Loucy (cell line): Measurements from ENCODE around the gene PEAK1.

Experiments used
- H2AFZ ChIP-seq: fragments of 200-600 bp; sonication (generic); 2 replicates; pipeline ENCODE4 v1.6.0; 2016; ENCODE audit warnings: antibody characterized with exemption, mild to moderate bottlenecking, low read length, moderate library complexity
- H3F3A ChIP-seq: fragments of 200-600 bp; 2 replicates; pipeline ENCODE4 v1.6.0; 2016; ENCODE audit warnings: antibody characterized with exemption, low read depth, mild to moderate bottlenecking
- H3K27me3 ChIP-seq: fragments of 200-600 bp; sonication (generic); 2 replicates; pipeline ENCODE4 v1.6.1; 2014; ENCODE audit warnings: low read length, mild to moderate bottlenecking; ENCODE audit not compliant: insufficient read depth, poor library complexity, severe bottlenecking
- H3K36me3 ChIP-seq: fragments of 200-600 bp; sonication (generic); 2 replicates; pipeline ENCODE4 v1.6.1; 2016; ENCODE audit warnings: low read length; ENCODE audit not compliant: insufficient read depth
- H3K4me1 ChIP-seq: fragments of 200-600 bp; sonication (generic); 2 replicates; pipeline ENCODE4 v1.5.1; 2014; ENCODE audit warnings: low read length, mild to moderate bottlenecking; ENCODE audit not compliant: insufficient read depth, poor library complexity, severe bottlenecking
- H3K4me2 ChIP-seq: fragments of 200-600 bp; sonication (generic); 2 replicates; pipeline ENCODE4 v1.6.0; 2014; ENCODE audit warnings: antibody characterized with exemption, low read length, low read depth, mild to moderate bottlenecking; ENCODE audit not compliant: poor library complexity, severe bottlenecking
- H3K4me3 ChIP-seq: fragments of 200-600 bp; sonication (generic); 2 replicates; pipeline ENCODE4 v1.5.1; 2014; ENCODE audit warnings: low read length, mild to moderate bottlenecking, mixed read lengths; ENCODE audit not compliant: poor library complexity, severe bottlenecking
- H3K79me2 ChIP-seq: fragments of 200-600 bp; sonication (generic); 2 replicates; pipeline ENCODE4 v1.6.1; 2014; ENCODE audit warnings: low read length; ENCODE audit not compliant: insufficient read depth
- H3K9ac ChIP-seq: fragments of 200-600 bp; sonication (generic); 2 replicates; pipeline ENCODE4 v1.6.0; 2014; ENCODE audit warnings: mild to moderate bottlenecking, low read depth, low read length, moderate library complexity; ENCODE audit not compliant: poor library complexity, severe bottlenecking
- H3K9me2 ChIP-seq: fragments of 200-600 bp; sonication (generic); replicated peaks from 2 replicates; pipeline ENCODE4 v1.6.1; 2016; ENCODE audit warnings: low read depth, low read length, mixed read lengths
- H3K9me3 ChIP-seq: fragments of 200-600 bp; sonication (generic); 2 replicates; pipeline ENCODE4 v1.6.1; 2014; ENCODE audit warnings: mild to moderate bottlenecking, antibody characterized with exemption, low read length, low read depth; ENCODE audit not compliant: insufficient read depth
- H4K20me1 ChIP-seq: fragments of 200-600 bp; sonication (generic); 2 replicates; pipeline ENCODE4 v1.6.0; 2014; ENCODE audit warnings: antibody characterized with exemption, low read length, mild to moderate bottlenecking; ENCODE audit not compliant: insufficient read depth, poor library complexity, severe bottlenecking
- CTCF ChIP-seq: fragments of 200-600 bp; sonication (generic); conservative IDR thresholded peaks from 2 replicates; pipeline ENCODE4 v1.5.1; 2014; ENCODE audit warnings: mild to moderate bottlenecking, antibody characterized with exemption, low read length
- EZH2phosphoT487 ChIP-seq: fragments of 200-600 bp; IDR thresholded peaks from 2 replicates; pipeline ENCODE4 v1.6.1; 2018; ENCODE audit warnings: antibody characterized with exemption, mild to moderate bottlenecking, moderate library complexity, borderline replicate concordance

The PEAK1 gene

DNA sequence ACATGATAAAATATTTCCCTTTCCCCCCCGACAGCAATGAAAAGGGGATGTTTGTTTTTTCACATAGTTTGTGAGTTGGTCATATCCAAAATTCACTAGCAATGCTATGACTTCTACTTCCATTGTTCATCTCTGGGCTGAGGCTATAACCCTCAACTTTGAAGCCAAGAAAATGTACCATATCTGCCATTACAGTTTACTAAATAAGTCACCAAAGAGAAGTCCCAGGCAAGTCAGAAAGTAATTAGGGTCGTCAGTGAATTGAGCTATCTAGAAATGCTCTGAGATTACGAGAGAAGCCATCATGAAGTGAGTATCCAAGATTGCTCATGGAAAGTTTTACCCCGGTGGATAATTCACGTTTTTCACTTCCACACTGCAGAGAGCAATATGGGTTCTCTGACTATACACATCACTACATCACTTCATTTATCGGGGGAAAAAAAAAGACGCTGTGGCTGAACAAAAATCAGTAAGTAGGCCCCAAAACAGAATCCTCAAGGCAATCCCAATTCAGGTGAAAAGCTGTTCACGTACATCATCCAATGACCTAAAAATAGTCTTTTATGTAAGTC, 1.4 kb downstream of the PEAK1 start:
- Histone ChIP-seq H3K9ac (peak overlapping the region; percentile 78), H3K4me1 (peaks cover 58% of the 10 kb centered on the region), H3K9me2 (no peaks in the 10 kb centered on the region), H3K36me3 (no peaks in the 10 kb centered on the region), H2AFZ (no peak overlapping the region), H3K4me3 (peak overlapping the region; percentile 75), H3K27me3 (no peaks in the 10 kb centered on the region), H3K9me3 (no peaks in the 10 kb centered on the region), H3K4me2 (peak overlapping the region; percentile 75), H4K20me1 (peaks cover 37% of the 10 kb centered on the region), H3K79me2 (peaks cover 77% of the 10 kb centered on the region), H3F3A (no peaks in the 10 kb centered on the region)
- TF ChIP-seq EZH2phosphoT487 (no peak), CTCF (no peak)

DNA sequence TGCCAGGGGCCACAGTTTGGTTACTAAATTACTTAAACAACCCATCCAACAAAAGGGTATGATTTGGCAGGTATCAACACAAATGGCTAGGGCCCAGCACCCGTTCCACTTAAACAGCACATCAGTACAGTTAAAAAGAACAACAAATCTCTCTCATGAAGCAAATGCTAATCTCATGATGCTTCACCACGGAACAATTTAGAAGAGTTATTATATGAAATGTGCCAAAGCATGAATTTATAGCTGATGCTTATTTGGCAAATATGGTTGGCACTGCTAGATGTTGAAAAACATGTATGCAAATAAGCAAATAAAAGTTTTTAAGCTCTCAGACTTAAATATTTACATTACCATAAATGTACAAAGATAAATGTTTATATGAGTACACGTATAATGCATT, 2.3 kb downstream of the PEAK1 start:
- H4K20me1 ChIP-seq: peaks cover 30% of the 10 kb centered on the region

DNA sequence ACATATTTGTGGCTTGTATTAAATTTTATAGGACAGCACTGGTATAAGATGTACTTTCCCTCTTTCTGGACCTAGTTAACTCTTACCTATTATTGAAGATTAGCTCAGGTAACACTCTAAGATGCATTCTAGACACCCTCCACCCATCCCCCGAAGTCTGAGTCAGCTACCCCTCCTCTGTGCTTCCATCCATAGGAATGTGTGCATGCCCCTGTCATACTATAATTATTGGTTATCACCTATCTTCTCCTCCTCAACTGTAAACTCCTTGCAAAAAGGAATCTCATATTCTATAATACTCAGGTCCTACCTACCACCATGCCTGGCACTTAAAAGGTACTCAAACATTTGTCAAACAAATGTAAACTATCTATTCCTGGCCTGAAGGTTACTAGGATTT, 3.0 kb downstream of the PEAK1 start:
- peaks cover 71% of the 10 kb centered on the region for H3K79me2 ChIP-seq
- no peaks in the 10 kb centered on the region for H3K36me3 ChIP-seq
- H3K9me3 ChIP-seq: no peaks in the 10 kb centered on the region
- TF ChIP-seq CTCF: no peak
- TF ChIP-seq EZH2phosphoT487: no peak
- H3K4me3 ChIP-seq: no peak overlapping the region
- H3K9me2 ChIP-seq: no peaks in the 10 kb centered on the region
- no peak overlapping the region for H3K9ac ChIP-seq
- H3F3A ChIP-seq: no peaks in the 10 kb centered on the region
- peaks cover 27% of the 10 kb centered on the region for H4K20me1 ChIP-seq
- no peak overlapping the region for H2AFZ ChIP-seq
- H3K4me1 ChIP-seq: peaks cover 62% of the 10 kb centered on the region
- no peaks in the 10 kb centered on the region for H3K27me3 ChIP-seq
- H3K4me2 ChIP-seq: peak overlapping the region; percentile 26

More for the DNA sequence above, 2.3 kb downstream of the PEAK1 start:
- no peaks in the 10 kb centered on the region for H3K9me2 ChIP-seq
- no peaks in the 10 kb centered on the region for H3K9me3 ChIP-seq
- H2AFZ ChIP-seq: no peak overlapping the region
- no peaks in the 10 kb centered on the region for H3K27me3 ChIP-seq
- no peaks in the 10 kb centered on the region for H3F3A ChIP-seq
- peak overlapping the region; percentile 75 for H3K4me2 ChIP-seq
- peaks cover 75% of the 10 kb centered on the region for H3K79me2 ChIP-seq
- H3K4me1 ChIP-seq: peaks cover 61% of the 10 kb centered on the region
- no peaks in the 10 kb centered on the region for H3K36me3 ChIP-seq
- peak overlapping the region; percentile 78 for H3K9ac ChIP-seq
- TF ChIP-seq EZH2phosphoT487 (no peak), CTCF (no peak)
- peak overlapping the region; percentile 75 for H3K4me3 ChIP-seq
